Fibroblast of villous mesenchyme (primary cell): ENCODE results near the gene COPS4. TPM values are rescaled to one million over a fixed set of nuclear protein-coding genes. Genes with fewer than 3 reads are reported as not detected.

ENCODE experiments used
- DNase-seq: peaks from one replicate; pipeline ENCODE4 v3.0.0-alpha.2; 2010; ENCODE audit warnings: low read depth
- H3K4me3 ChIP-seq: 2 replicates; pipeline ENCODE4 v1.5.1; 2011; ENCODE audit warnings: low read depth, mild to moderate bottlenecking, low read length
- CTCF ChIP-seq: IDR thresholded peaks from 2 replicates; pipeline ENCODE4 v1.5.1; 2012; ENCODE audit warnings: low read depth, mild to moderate bottlenecking, low read length; ENCODE audit not compliant: insufficient read depth
- small RNA-seq: library from RNA; depleted of rRNA; stranded (forward); fragments of <200 nt; gene quantifications from one replicate; pipeline ENCODE3, GENCODE V24; 2012
- total RNA-seq: library from RNA; depleted of rRNA; stranded (reverse); fragments of >200 nt; gene quantifications from 2 replicates; pipeline ENCODE4 v1.2.3, GENCODE V29; 2012

COPS4 gene
- total RNA-seq, 1 donor: 106 TPM

GRCh38 chr4:83115656-83116285 lies 80.8 kb downstream of the COPS4 start:
- no peak for DNase-seq
- H3K4me3 ChIP-seq: no peak overlapping the region

GRCh38 chr4:83118869-83119268 lies 83.9 kb downstream of the COPS4 start:
- H3K4me3 ChIP-seq: no peak overlapping the region
- peak; percentile 30 for DNase-seq
- no peak for TF ChIP-seq CTCF

More at GRCh38 chr4:83115656-83116285, 80.8 kb downstream of the COPS4 start:
- no peak for TF ChIP-seq CTCF

GRCh38 chr4:83121246-83121645 lies 86.3 kb downstream of the COPS4 start:
- DNase-seq: no peak
- no peak for TF ChIP-seq CTCF
- H3K4me3 ChIP-seq: no peak overlapping the region

- no peak for TF ChIP-seq CTCF
- no peak overlapping the region for H3K4me3 ChIP-seq
- no peak for DNase-seq
These were observed 89.3 kb downstream of the COPS4 start for GRCh38 chr4:83124111-83124780.

Small RNAs within 50 kb of the gene (small RNA-seq; reads per million reads assigned to genes)
- not detected for gene RNU6-615P

Other genes with a start within 250 kb of the COPS4 start
- 2.3 and 6.9 TPM in 2 replicates for gene SCD5, start 236.4 kb upstream of the COPS4 start, total RNA-seq
- gene SEC31A, start 144.0 kb upstream of the COPS4 start, total RNA-seq: 381 and 523 TPM in 2 replicates
- gene THAP9, start 134.4 kb upstream of the COPS4 start, total RNA-seq: 2.3 and 3.9 TPM in 2 replicates
- gene LIN54, start 24.4 kb upstream of the COPS4 start, total RNA-seq: 12.6 and 16.8 TPM in 2 replicates
- gene PLAC8, start 79.5 kb downstream of the COPS4 start, total RNA-seq: 1.3 TPM in 1 of 2 replicates, not detected in the other
- 13.9 and 18.1 TPM in 2 replicates for gene COQ2, start 249.6 kb downstream of the COPS4 start, total RNA-seq